ENCODE measurements around the gene YPEL2. TPM values are rescaled to one million over a fixed set of nuclear protein-coding genes. Genes with fewer than 3 reads are reported as not detected.

The YPEL2 gene
- total and polyA plus RNA-seq, 4 experiments from 2014 or later: 9.9 to 42.4 (median 31.2) TPM

- Mint-ChIP-seq H3K27me3 (no peaks in the 10 kb centered on the region), H3K36me3 (peaks cover 14% of the 10 kb centered on the region in 2 donors), H3K4me1 (peaks cover 42 to 78% (median 59%) of the 10 kb centered on the region in 4 donors), H3K9me3 (no peaks in the 10 kb centered on the region), H3K27ac (no peak overlapping the region), H3K4me3 (no peak overlapping the region)
- Histone ChIP-seq H3K4me3 (ENCODE audit: low read length in 2 of 2) (no peak overlapping the region), H3K36me3 (ENCODE audit: insufficient read depth, low read length) (peaks cover 6% of the 10 kb centered on the region), H3K9me3 (ENCODE audit: control insufficient read depth in 1 of 2, low read length in 2 of 2) (no peaks in the 10 kb centered on the region), H3K27me3 (ENCODE audit: insufficient read depth, low read length) (no peaks in the 10 kb centered on the region), H3K27ac (ENCODE audit: low read depth, low read length) (no peak overlapping the region), H3K4me1 (ENCODE audit: insufficient read depth, low read length) (peaks cover 25% of the 10 kb centered on the region)
- DNase-seq: no peak
- POLR2A ChIA-PET (ENCODE audit: partially characterized antibody): interaction anchor here (1.3 kb wide), 1 partner anchor 17 kb away, joined by 3 read pairs; the partner anchor contains the start of gene YPEL2
- CTCF ChIA-PET (ENCODE audit: partially characterized antibody): interaction anchor here (0.7 kb wide), 1 partner anchor 57 kb away, joined by 3 read pairs; no protein-coding TSS in a partner anchor
- intact Hi-C loops (cut with micrococcal nuclease): no loop called here
Observed at GRCh38 chr17:59349178-59349577, 17.7 kb downstream of the YPEL2 start.

- Mint-ChIP-seq H3K27me3 (no peaks in the 10 kb centered on the region), H3K36me3 (peaks cover 45 to 49% of the 10 kb centered on the region in 2 donors), H3K27ac (peak overlapping the region; percentile 1 to 83 (median 73)), H3K9me3 (peaks cover 0 to 8% (median 1%) of the 10 kb centered on the region in 8 donors), H3K4me1 (peaks cover 45 to 78% (median 60%) of the 10 kb centered on the region in 4 donors), H3K4me3 (peak overlapping the region in 7 of 8 donors; percentile 37 to 75 (median 61))
- no peak for DNase-seq
- no peak overlapping the region for H3K4me3 ChIP-seq (ENCODE audit: low read length in 2 of 2)
- H3K9me3 ChIP-seq (ENCODE audit: control insufficient read depth in 1 of 2, low read length in 2 of 2): no peaks in the 10 kb centered on the region
- H3K27me3 ChIP-seq (ENCODE audit: insufficient read depth, low read length): no peaks in the 10 kb centered on the region
- intact Hi-C loops (cut with micrococcal nuclease): no loop called here
- CTCF ChIA-PET (ENCODE audit: partially characterized antibody): interaction anchor here (1.3 to 1.5 kb wide), 2 partner anchors 21 to 24 kb away, joined by 5 read pairs; no protein-coding TSS in a partner anchor
- POLR2A ChIA-PET (ENCODE audit: partially characterized antibody): interaction anchor here (0.8 to 1.2 kb wide), 3 partner anchors 10 to 78 kb away, joined by 3 to 4 read pairs (median 3); no protein-coding TSS in a partner anchor
- no peak overlapping the region for H3K27ac ChIP-seq (ENCODE audit: low read depth, low read length)
- H3K36me3 ChIP-seq (ENCODE audit: insufficient read depth, low read length): no peaks in the 10 kb centered on the region
- peaks cover 28% of the 10 kb centered on the region for H3K4me1 ChIP-seq (ENCODE audit: insufficient read depth, low read length)
Observed at GRCh38 chr17:59353106-59353854, 21.8 kb downstream of the YPEL2 start.

- intact Hi-C loops (cut with micrococcal nuclease): no loop called here
- no peaks in the 10 kb centered on the region for H3K27me3 ChIP-seq (ENCODE audit: insufficient read depth, low read length)
- peak overlapping the region in 1 of 8 donors; percentile 5 for H3K4me3 Mint-ChIP-seq
- H3K36me3 ChIP-seq (ENCODE audit: insufficient read depth, low read length): no peaks in the 10 kb centered on the region
- ChIA-PET CTCF (ENCODE audit: partially characterized antibody) (interaction anchor here (1.3 to 1.5 kb wide), 2 partner anchors 21 to 25 kb away, joined by 5 read pairs; no protein-coding TSS in a partner anchor), POLR2A (ENCODE audit: partially characterized antibody) (interaction anchor here (1.1 to 2.0 kb wide), 4 partner anchors 9 to 24 kb away, joined by 3 to 6 read pairs (median 4); partner anchors contain the start of gene YPEL2)
- no peaks in the 10 kb centered on the region for H3K27me3 Mint-ChIP-seq
- H3K4me1 Mint-ChIP-seq: peaks cover 47 to 85% (median 62%) of the 10 kb centered on the region in 4 donors
- H3K4me1 ChIP-seq (ENCODE audit: insufficient read depth, low read length): peaks cover 31% of the 10 kb centered on the region
- no peak for DNase-seq
- H3K9me3 ChIP-seq (ENCODE audit: control insufficient read depth in 1 of 2, low read length in 2 of 2): no peaks in the 10 kb centered on the region
- H3K9me3 Mint-ChIP-seq: peaks cover 0 to 8% (median 1%) of the 10 kb centered on the region in 8 donors
- H3K27ac Mint-ChIP-seq: peak overlapping the region in 6 of 7 donors; percentile 12 to 76 (median 34)
- H3K36me3 Mint-ChIP-seq: peaks cover 44 to 51% of the 10 kb centered on the region in 2 donors
- no peak overlapping the region for H3K4me3 ChIP-seq (ENCODE audit: low read length in 2 of 2)
- H3K27ac ChIP-seq (ENCODE audit: low read depth, low read length): no peak overlapping the region
Observed at GRCh38 chr17:59353936-59354755, 22.7 kb downstream of the YPEL2 start.

- CTCF ChIA-PET (ENCODE audit: partially characterized antibody): interaction anchor here (0.8 to 1.6 kb wide), 5 partner anchors 8 to 39 kb away, joined by 3 to 5 read pairs (median 3); no protein-coding TSS in a partner anchor
- DNase-seq: no peak
- peak overlapping the region in 4 of 7 donors; percentile 30 to 77 (median 63) for H3K27ac Mint-ChIP-seq
- intact Hi-C loops (cut with micrococcal nuclease): no loop called here
- Histone ChIP-seq H3K4me1 (ENCODE audit: insufficient read depth, low read length) (peaks cover 38% of the 10 kb centered on the region), H3K9me3 (ENCODE audit: control insufficient read depth in 1 of 2, low read length in 2 of 2) (no peaks in the 10 kb centered on the region), H3K36me3 (ENCODE audit: insufficient read depth, low read length) (no peaks in the 10 kb centered on the region), H3K27ac (ENCODE audit: low read depth, low read length) (no peak overlapping the region), H3K4me3 (ENCODE audit: low read length in 2 of 2) (no peak overlapping the region), H3K27me3 (ENCODE audit: insufficient read depth, low read length) (no peaks in the 10 kb centered on the region)
- H3K9me3 Mint-ChIP-seq: peaks cover 0 to 8% (median 1%) of the 10 kb centered on the region in 8 donors
- H3K36me3 Mint-ChIP-seq: peaks cover 44 to 51% of the 10 kb centered on the region in 2 donors
- H3K4me1 Mint-ChIP-seq: peaks cover 48 to 87% (median 62%) of the 10 kb centered on the region in 4 donors
- peak overlapping the region in 1 of 8 donors; percentile 4 for H3K4me3 Mint-ChIP-seq
- H3K27me3 Mint-ChIP-seq: no peaks in the 10 kb centered on the region
- POLR2A ChIA-PET (ENCODE audit: partially characterized antibody): interaction anchor here (1.2 to 2.4 kb wide), 5 partner anchors 11 to 25 kb away, joined by 3 to 8 read pairs (median 4); partner anchors contain the start of gene YPEL2
Observed at GRCh38 chr17:59355030-59355701, 23.7 kb downstream of the YPEL2 start.

- POLR2A ChIA-PET (ENCODE audit: partially characterized antibody): interaction anchor here (1.1 to 2.4 kb wide), 5 partner anchors 10 to 26 kb away, joined by 3 to 8 read pairs (median 4); partner anchors contain the start of gene YPEL2
- intact Hi-C loops (cut with micrococcal nuclease): no loop called here
Observed at GRCh38 chr17:59355702-59356325, 24.4 kb downstream of the YPEL2 start.

More at GRCh38 chr17:59355702-59356325, 24.4 kb downstream of the YPEL2 start:
- no peak overlapping the region for H3K4me3 ChIP-seq (ENCODE audit: low read length in 2 of 2)
- Mint-ChIP-seq H3K27ac (peak overlapping the region in 6 of 7 donors; percentile 14 to 77 (median 63)), H3K9me3 (peaks cover 0 to 8% (median 1%) of the 10 kb centered on the region in 8 donors), H3K36me3 (peaks cover 44 to 51% of the 10 kb centered on the region in 2 donors), H3K27me3 (no peaks in the 10 kb centered on the region), H3K4me1 (peaks cover 52 to 87% (median 63%) of the 10 kb centered on the region in 4 donors), H3K4me3 (no peak overlapping the region)
- no peaks in the 10 kb centered on the region for H3K36me3 ChIP-seq (ENCODE audit: insufficient read depth, low read length)
- DNase-seq: no peak
- CTCF ChIA-PET (ENCODE audit: partially characterized antibody): interaction anchor here (0.6 to 1.6 kb wide), 6 partner anchors 8 to 39 kb away, joined by 3 to 4 read pairs (median 3); no protein-coding TSS in a partner anchor
- no peaks in the 10 kb centered on the region for H3K9me3 ChIP-seq (ENCODE audit: control insufficient read depth in 1 of 2, low read length in 2 of 2)
- peaks cover 40% of the 10 kb centered on the region for H3K4me1 ChIP-seq (ENCODE audit: insufficient read depth, low read length)
- H3K27ac ChIP-seq (ENCODE audit: low read depth, low read length): no peak overlapping the region
- H3K27me3 ChIP-seq (ENCODE audit: insufficient read depth, low read length): no peaks in the 10 kb centered on the region

Data from CD4-positive, alpha-beta memory T cell (primary cell).